Liver (tissue), 9 donors: ENCODE data around the gene ZNF766. TPM values are rescaled to one million over a fixed set of nuclear protein-coding genes. Genes with fewer than 3 reads are reported as not detected.
A peak's percentile ranks its signal among the peaks of the same experiment; 100 is the strongest.

ENCODE experiments used
- DNase-seq: peaks from one replicate; pipeline ENCODE4 v3.0.0-alpha.2; 2017; ENCODE audit warnings: low spot score
- H3K27ac ChIP-seq, 2 donors: one replicate each; pipeline ENCODE4 v1.7.0; 2013; ENCODE audit warnings: inconsistent platforms in 2 of 2, low read length in 2 of 2, control low read depth in 1 of 2, low read depth in 1 of 2, mild to moderate bottlenecking in 1 of 2
- H3K27me3 ChIP-seq, 4 donors: one replicate each; pipeline versions ENCODE4 v1.6.1 to v1.7.0; 2013; ENCODE audit warnings: low read length in 3 of 4, inconsistent platforms in 1 of 4, mild to moderate bottlenecking in 1 of 4, moderate library complexity in 1 of 4; ENCODE audit not compliant: control insufficient read depth in 4 of 4, insufficient read depth in 4 of 4
- H3K36me3 ChIP-seq, 4 donors: one replicate each; pipeline versions ENCODE4 v1.6.1 to v1.7.0; 2013; ENCODE audit warnings: low read length in 3 of 4, mild to moderate bottlenecking in 3 of 4, low read depth in 1 of 4, moderate library complexity in 1 of 4; ENCODE audit not compliant: control insufficient read depth in 4 of 4, insufficient read depth in 3 of 4
- H3K4me1 ChIP-seq, 4 donors: one replicate each; pipeline versions ENCODE4 v1.6.1 to v1.7.0; 2013; ENCODE audit warnings: low read length in 3 of 4, mild to moderate bottlenecking in 3 of 4, moderate library complexity in 1 of 4; ENCODE audit not compliant: control insufficient read depth in 4 of 4, insufficient read depth in 4 of 4
- H3K4me3 ChIP-seq, 3 donors: one replicate each; pipeline versions ENCODE4 v1.6.1 to v1.7.0; 2013; ENCODE audit warnings: low read length in 3 of 3, control low read depth in 1 of 3, low read depth in 1 of 3, mild to moderate bottlenecking in 1 of 3
- H3K9ac ChIP-seq, 2 donors: one replicate each; pipeline ENCODE4 v1.7.0; 2013; ENCODE audit warnings: low read length in 2 of 2, mild to moderate bottlenecking in 2 of 2, moderate library complexity in 2 of 2, control low read depth in 1 of 2, low read depth in 1 of 2
- H3K9me3 ChIP-seq, 4 donors: one replicate each; pipeline versions ENCODE4 v1.6.1 to v1.7.0; 2013; ENCODE audit warnings: low read length in 3 of 4; ENCODE audit not compliant: control insufficient read depth in 4 of 4
- ATF3 ChIP-seq: IDR thresholded peaks from 2 replicates; pipeline ENCODE4 v1.6.1; 2016; ENCODE audit warnings: antibody characterized with exemption
- FOXA2 ChIP-seq: IDR thresholded peaks from 2 replicates; pipeline ENCODE4 v1.6.1; 2016; ENCODE audit warnings: antibody characterized with exemption
- HNF4A ChIP-seq, 2 donors: conservative IDR thresholded peaks; 2 replicates each; pipeline ENCODE4 v1.6.1; 2016; ENCODE audit warnings: antibody characterized with exemption in 2 of 2, mild to moderate bottlenecking in 2 of 2
- HNF4G ChIP-seq: IDR thresholded peaks from 2 replicates; pipeline ENCODE4 v1.6.1; 2016; ENCODE audit warnings: antibody characterized with exemption
- JUND ChIP-seq, 2 donors: IDR thresholded peaks; 2 replicates each; pipeline ENCODE4 v1.6.1; 2016; ENCODE audit warnings: antibody characterized with exemption in 2 of 2
- MAX ChIP-seq: IDR thresholded peaks from 2 replicates; pipeline ENCODE4 v1.6.1; 2016; ENCODE audit warnings: antibody characterized with exemption
- NR2F2 ChIP-seq: IDR thresholded peaks from 2 replicates; pipeline ENCODE4 v1.6.1; 2016; ENCODE audit warnings: antibody characterized with exemption
- RAD21 ChIP-seq, 2 donors: IDR thresholded peaks; 2 replicates each; pipeline ENCODE4 v1.6.1; 2016; ENCODE audit warnings: antibody characterized with exemption in 2 of 2, mild to moderate bottlenecking in 2 of 2
- REST ChIP-seq: IDR thresholded peaks from 2 replicates; pipeline ENCODE4 v1.6.1; 2016; ENCODE audit warnings: antibody characterized with exemption, mild to moderate bottlenecking
- RXRA ChIP-seq, 2 donors: IDR thresholded peaks; 2 replicates each; pipeline ENCODE4 v1.6.1; 2017 to 2018; ENCODE audit warnings: antibody characterized with exemption in 2 of 2, mild to moderate bottlenecking in 1 of 2
- TAF1 ChIP-seq: conservative IDR thresholded peaks from 2 replicates; pipeline ENCODE4 v1.6.1; 2016; ENCODE audit warnings: antibody characterized with exemption, mild to moderate bottlenecking
- YY1 ChIP-seq: IDR thresholded peaks from 2 replicates; pipeline ENCODE4 v1.6.1; 2016; ENCODE audit warnings: antibody characterized with exemption, mild to moderate bottlenecking
- WGBS: extraction: QIAGEN DNeasy Blood & Tissue Kit; methylation state at CpG from one replicate; pipeline ENCODE4 v1.1.7; 2013; 5-methylcytosine and 5-hydroxymethylcytosine counted together
- polyA plus RNA-seq, 2 donors: library from polyadenylated mRNA; stranded (reverse) in 1 of 2; unstranded in 1 of 2; fragments of 200-250 nt in 1 of 2; fragments of >200 nt in 1 of 2; fragmentation: Nextera tagmentation in 1 of 2; extraction: Ambion mirVana in 1 of 2; gene quantifications; one replicate each; pipeline versions ENCODE4 v1.2.1 to v1.2.3, GENCODE V29; 2013 to 2015
- total RNA-seq, 2 donors: library from RNA; depleted of rRNA; stranded (reverse); fragments of >200 nt; gene quantifications; one replicate each; pipeline ENCODE4 v1.2.3, GENCODE V29; 2014
- TF ChIP-seq, protein P1 (sequence below): fragments of 150-350 bp; IDR thresholded peaks from 2 replicates; pipeline ENCODE4 v1.5.1; 2017; ENCODE audit warnings: improper control_type of control experiment, low read depth, low read length; ENCODE audit not compliant: missing input control
- donor health status: healthy.
- donor health status: healthy.
- donor health status: healthy.
- donor health status: healthy.
- donor health status: healthy.

The ZNF766 gene
- total and polyA plus RNA-seq, 4 donors = 1.6 to 4.9 (median 3.8) TPM

- no peak for DNase-seq
- Histone ChIP-seq H3K36me3 (peaks cover 3 to 10% (median 5%) of the 10 kb centered on the region in 4 donors), H3K9ac (no peak overlapping the region), H3K4me1 (no peaks in the 10 kb centered on the region), H3K9me3 (peaks cover 4 to 13% (median 9%) of the 10 kb centered on the region in 4 donors), H3K27ac (no peak overlapping the region), H3K4me3 (peak overlapping the region in 1 of 3 donors; percentile 37), H3K27me3 (no peaks in the 10 kb centered on the region)
- TF ChIP-seq FOXA2 (no peak), HNF4A (conservative IDR thresholded peaks at IDR 0.05) (no peak), MAX (no peak), JUND (IDR thresholded peaks at IDR 0.05) (no peak), RXRA (IDR thresholded peaks at IDR 0.05) (no peak)
- TF ChIP-seq, protein P1, sequence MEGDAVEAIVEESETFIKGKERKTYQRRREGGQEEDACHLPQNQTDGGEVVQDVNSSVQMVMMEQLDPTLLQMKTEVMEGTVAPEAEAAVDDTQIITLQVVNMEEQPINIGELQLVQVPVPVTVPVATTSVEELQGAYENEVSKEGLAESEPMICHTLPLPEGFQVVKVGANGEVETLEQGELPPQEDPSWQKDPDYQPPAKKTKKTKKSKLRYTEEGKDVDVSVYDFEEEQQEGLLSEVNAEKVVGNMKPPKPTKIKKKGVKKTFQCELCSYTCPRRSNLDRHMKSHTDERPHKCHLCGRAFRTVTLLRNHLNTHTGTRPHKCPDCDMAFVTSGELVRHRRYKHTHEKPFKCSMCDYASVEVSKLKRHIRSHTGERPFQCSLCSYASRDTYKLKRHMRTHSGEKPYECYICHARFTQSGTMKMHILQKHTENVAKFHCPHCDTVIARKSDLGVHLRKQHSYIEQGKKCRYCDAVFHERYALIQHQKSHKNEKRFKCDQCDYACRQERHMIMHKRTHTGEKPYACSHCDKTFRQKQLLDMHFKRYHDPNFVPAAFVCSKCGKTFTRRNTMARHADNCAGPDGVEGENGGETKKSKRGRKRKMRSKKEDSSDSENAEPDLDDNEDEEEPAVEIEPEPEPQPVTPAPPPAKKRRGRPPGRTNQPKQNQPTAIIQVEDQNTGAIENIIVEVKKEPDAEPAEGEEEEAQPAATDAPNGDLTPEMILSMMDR = no peak
- WGBS = 92% methylated on average over 6 of the region's 6 CpGs
Measured at GRCh38 chr19:52277471-52277870, 8.1 kb downstream of the ZNF766 start.

DNA sequence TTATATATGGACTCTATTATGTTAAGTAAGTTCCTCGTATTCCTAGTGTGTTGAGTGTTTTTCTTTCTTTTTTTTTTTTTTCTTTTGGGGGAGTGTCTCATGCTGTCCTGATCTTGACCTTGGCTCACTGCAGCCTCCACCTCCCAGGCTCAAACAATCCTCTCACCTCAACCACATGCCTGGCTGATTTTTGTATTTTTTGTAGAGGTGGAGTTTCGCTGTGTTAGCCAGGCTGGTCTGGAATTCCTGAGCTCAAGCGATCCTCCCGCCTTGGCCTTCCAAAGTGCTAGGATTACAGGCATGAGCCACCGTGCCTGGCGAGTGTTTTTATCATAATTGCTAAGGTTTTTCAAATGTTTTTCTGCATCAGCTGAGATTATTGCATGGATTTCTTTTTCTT is 16.9 kb downstream of the ZNF766 start:
- no peak for TF ChIP-seq NR2F2
- no peak for TF ChIP-seq ATF3
- no peak for TF ChIP-seq RAD21 (IDR thresholded peaks at IDR 0.05)
- no peak for TF ChIP-seq TAF1
- no peak for TF ChIP-seq RXRA (IDR thresholded peaks at IDR 0.05)
- TF ChIP-seq, protein P1 = no peak
- TF ChIP-seq REST = no peak
- TF ChIP-seq FOXA2 = no peak
- no peak for TF ChIP-seq HNF4G
- no peak for TF ChIP-seq YY1

More for the DNA sequence above, 16.9 kb downstream of the ZNF766 start:
- peaks cover 24 to 77% (median 56%) of the 10 kb centered on the region in 4 donors for H3K36me3 ChIP-seq
- no peak overlapping the region for H3K9ac ChIP-seq
- H3K9me3 ChIP-seq = peaks cover 22 to 50% (median 31%) of the 10 kb centered on the region in 4 donors
- no peak overlapping the region for H3K27ac ChIP-seq
- H3K4me1 ChIP-seq = no peaks in the 10 kb centered on the region
- DNase-seq = no peak
- WGBS = 91% methylated on average over 6 of the region's 6 CpGs
- no peaks in the 10 kb centered on the region for H3K27me3 ChIP-seq
- peak overlapping the region in 1 of 3 donors; percentile 29 for H3K4me3 ChIP-seq
